Smooth muscle cell (in vitro differentiated cells): Measurements from ENCODE around the gene DYNC2I2. TPM values are rescaled to one million over a fixed set of nuclear protein-coding genes. Genes with fewer than 3 reads are reported as not detected.
A peak's percentile ranks its signal among the peaks of the same experiment; 100 is the strongest.

Experiments
- DNase-seq: peaks from one replicate; lab custom pipeline; 2025; ENCODE audit not compliant: unreplicated experiment; lab: John Stamatoyannopoulos, UW
- H2AFZ ChIP-seq: fragments of 200-600 bp; sonication (generic); 2 replicates; pipeline ENCODE4 v1.6.0; 2016; ENCODE audit warnings: antibody characterized with exemption, low read depth, mild to moderate bottlenecking
- H3F3A ChIP-seq: fragments of 200-600 bp; sonication (generic); 2 replicates; pipeline ENCODE4 v1.6.0; 2017; ENCODE audit warnings: antibody characterized with exemption, low read depth
- H3K27ac ChIP-seq: fragments of 200-600 bp; sonication (generic); 2 replicates; pipeline ENCODE4 v1.5.1; 2016; ENCODE audit warnings: low read depth, mild to moderate bottlenecking
- H3K27me3 ChIP-seq: fragments of 200-600 bp; sonication (generic); 2 replicates; pipeline ENCODE4 v1.6.1; 2016; ENCODE audit warnings: low read depth, mild to moderate bottlenecking
- H3K36me3 ChIP-seq: fragments of 200-600 bp; sonication (generic); 2 replicates; pipeline ENCODE4 v1.5.1; 2016; ENCODE audit warnings: low read depth
- H3K4me1 ChIP-seq: fragments of 200-600 bp; sonication (generic); 2 replicates; pipeline ENCODE4 v1.5.1; 2016; ENCODE audit warnings: low read depth
- H3K4me2 ChIP-seq: fragments of 200-600 bp; sonication (generic); 2 replicates; pipeline ENCODE4 v1.6.0; 2016; ENCODE audit warnings: mild to moderate bottlenecking
- H3K4me3 ChIP-seq: fragments of 200-600 bp; sonication (generic); 2 replicates; pipeline ENCODE4 v1.5.1; 2016; ENCODE audit warnings: mild to moderate bottlenecking
- H3K79me2 ChIP-seq: fragments of 200-600 bp; sonication (generic); 2 replicates; pipeline ENCODE4 v1.6.0; 2016; ENCODE audit warnings: low read depth, mild to moderate bottlenecking
- H3K9ac ChIP-seq: fragments of 200-600 bp; sonication (generic); 2 replicates; pipeline ENCODE4 v1.6.0; 2016; ENCODE audit warnings: low read depth
- H3K9me3 ChIP-seq: fragments of 200-600 bp; sonication (generic); replicated peaks from 2 replicates; pipeline ENCODE4 v1.5.1; 2016; ENCODE audit warnings: low read depth
- H4K20me1 ChIP-seq: fragments of 200-600 bp; sonication (generic); 2 replicates; pipeline ENCODE4 v1.6.0; 2016; ENCODE audit warnings: low read depth
- WGBS: methylation state at CpG from one replicate; pipeline ENCODE4 v1.1.7; 2016; ENCODE audit warnings: low lambda C conversion rate; 5-methylcytosine and 5-hydroxymethylcytosine counted together
- polyA plus RNA-seq: library from polyadenylated mRNA; unstranded; fragments of >200 nt; fragmentation: Nextera tagmentation; extraction: Ambion mirVana; gene quantifications from 2 replicates; pipeline ENCODE4 v1.2.1, GENCODE V29; 2016
- total RNA-seq: library from RNA; depleted of rRNA; stranded (reverse); fragments of >200 nt; gene quantifications from 2 replicates; pipeline ENCODE4 v1.2.3, GENCODE V29; 2014
- TF ChIP-seq, protein P1 (sequence below): fragments of 200-600 bp; sonication (generic); IDR thresholded peaks from 2 replicates; pipeline ENCODE4 v1.5.1; 2017; ENCODE audit warnings: borderline replicate concordance, mild to moderate bottlenecking, antibody characterized with exemption; ENCODE audit not compliant: insufficient read depth, poor library complexity, severe bottlenecking

DYNC2I2 gene
- total and polyA plus RNA-seq, 2 experiments from 2014 or later = 23.5 to 50.9 TPM

DNA sequence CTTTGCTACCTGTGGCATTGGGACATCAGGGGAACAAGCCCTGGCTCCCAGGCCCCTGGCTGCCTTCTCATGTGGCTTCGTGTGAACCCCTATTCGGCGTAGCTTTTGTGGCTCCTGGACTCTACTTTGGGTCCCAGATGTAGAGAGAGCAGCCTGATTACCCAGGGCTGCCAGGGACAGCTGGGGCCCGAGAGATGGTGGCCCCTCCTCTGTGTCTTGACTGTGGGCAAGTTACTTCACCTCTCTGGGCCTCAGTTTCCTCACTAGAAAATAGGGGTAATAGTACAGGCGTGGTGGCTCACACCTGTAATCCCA is 47.7 kb upstream of the DYNC2I2 start:
- Histone ChIP-seq H3K79me2 (no peaks in the 10 kb centered on the region), H3K4me3 (no peak overlapping the region), H3K4me1 (no peaks in the 10 kb centered on the region), H3K9ac (no peak overlapping the region), H3K27me3 (no peaks in the 10 kb centered on the region), H3K4me2 (no peak overlapping the region), H3F3A (no peaks in the 10 kb centered on the region), H3K27ac (no peak overlapping the region), H3K9me3 (no peaks in the 10 kb centered on the region), H4K20me1 (no peaks in the 10 kb centered on the region), H2AFZ (no peak overlapping the region), H3K36me3 (no peaks in the 10 kb centered on the region)
- no peak for DNase-seq
- TF ChIP-seq, protein P1, sequence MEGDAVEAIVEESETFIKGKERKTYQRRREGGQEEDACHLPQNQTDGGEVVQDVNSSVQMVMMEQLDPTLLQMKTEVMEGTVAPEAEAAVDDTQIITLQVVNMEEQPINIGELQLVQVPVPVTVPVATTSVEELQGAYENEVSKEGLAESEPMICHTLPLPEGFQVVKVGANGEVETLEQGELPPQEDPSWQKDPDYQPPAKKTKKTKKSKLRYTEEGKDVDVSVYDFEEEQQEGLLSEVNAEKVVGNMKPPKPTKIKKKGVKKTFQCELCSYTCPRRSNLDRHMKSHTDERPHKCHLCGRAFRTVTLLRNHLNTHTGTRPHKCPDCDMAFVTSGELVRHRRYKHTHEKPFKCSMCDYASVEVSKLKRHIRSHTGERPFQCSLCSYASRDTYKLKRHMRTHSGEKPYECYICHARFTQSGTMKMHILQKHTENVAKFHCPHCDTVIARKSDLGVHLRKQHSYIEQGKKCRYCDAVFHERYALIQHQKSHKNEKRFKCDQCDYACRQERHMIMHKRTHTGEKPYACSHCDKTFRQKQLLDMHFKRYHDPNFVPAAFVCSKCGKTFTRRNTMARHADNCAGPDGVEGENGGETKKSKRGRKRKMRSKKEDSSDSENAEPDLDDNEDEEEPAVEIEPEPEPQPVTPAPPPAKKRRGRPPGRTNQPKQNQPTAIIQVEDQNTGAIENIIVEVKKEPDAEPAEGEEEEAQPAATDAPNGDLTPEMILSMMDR = no peak
- WGBS = over 99% methylated on average over 5 of the region's 5 CpGs

DNA sequence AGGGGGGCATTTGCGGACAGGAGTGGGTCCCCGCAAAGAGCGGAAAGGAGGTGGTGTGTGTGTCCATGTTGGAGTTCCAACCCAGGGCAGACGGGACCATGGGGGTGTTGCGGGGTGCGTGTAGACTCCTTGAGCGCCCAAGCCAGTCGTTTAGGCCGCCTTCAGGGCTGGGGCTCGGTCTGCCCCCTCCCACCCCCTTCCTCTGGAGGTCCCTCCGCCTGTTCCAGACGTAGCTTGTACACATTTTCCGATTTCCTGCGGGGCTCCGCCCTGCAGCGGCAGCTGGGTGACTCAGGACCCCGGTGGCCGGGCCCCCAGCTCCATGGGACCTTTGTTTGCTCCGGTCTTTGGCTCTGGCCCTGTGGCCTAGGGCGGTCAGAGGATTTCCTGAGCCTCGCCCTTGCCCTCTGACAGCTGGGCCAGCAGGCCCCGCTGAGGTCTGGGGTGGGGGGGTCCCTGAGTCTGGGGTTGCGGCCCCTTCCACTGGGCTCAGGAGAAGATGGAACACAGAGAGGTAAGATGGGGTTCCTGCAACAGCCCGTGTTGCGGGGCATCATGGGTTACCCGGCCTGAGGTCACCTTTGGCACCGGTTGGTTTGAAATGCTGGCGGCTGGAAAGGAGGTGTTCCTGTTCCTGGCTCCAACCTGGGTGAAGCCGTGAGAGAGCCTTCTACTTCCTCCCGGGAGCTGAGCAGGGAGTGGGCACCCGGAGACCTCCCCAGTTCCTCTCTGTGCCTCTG is 47.1 kb upstream of the DYNC2I2 start:
- H3K4me1 ChIP-seq = no peaks in the 10 kb centered on the region
- H3K27ac ChIP-seq = no peak overlapping the region
- TF ChIP-seq, protein P1 = no peak
- H4K20me1 ChIP-seq = no peaks in the 10 kb centered on the region
- peak overlapping the region; percentile 82 for H3K4me3 ChIP-seq
- no peak overlapping the region for H2AFZ ChIP-seq
- no peaks in the 10 kb centered on the region for H3F3A ChIP-seq
- H3K9me3 ChIP-seq = no peaks in the 10 kb centered on the region
- 83% methylated on average over 30 of the region's 31 CpGs for WGBS
- peak overlapping the region; percentile 95 for H3K4me2 ChIP-seq
- H3K79me2 ChIP-seq = no peaks in the 10 kb centered on the region
- no peak overlapping the region for H3K9ac ChIP-seq
- H3K36me3 ChIP-seq = no peaks in the 10 kb centered on the region
- DNase-seq = no peak
- H3K27me3 ChIP-seq = no peaks in the 10 kb centered on the region

DNA sequence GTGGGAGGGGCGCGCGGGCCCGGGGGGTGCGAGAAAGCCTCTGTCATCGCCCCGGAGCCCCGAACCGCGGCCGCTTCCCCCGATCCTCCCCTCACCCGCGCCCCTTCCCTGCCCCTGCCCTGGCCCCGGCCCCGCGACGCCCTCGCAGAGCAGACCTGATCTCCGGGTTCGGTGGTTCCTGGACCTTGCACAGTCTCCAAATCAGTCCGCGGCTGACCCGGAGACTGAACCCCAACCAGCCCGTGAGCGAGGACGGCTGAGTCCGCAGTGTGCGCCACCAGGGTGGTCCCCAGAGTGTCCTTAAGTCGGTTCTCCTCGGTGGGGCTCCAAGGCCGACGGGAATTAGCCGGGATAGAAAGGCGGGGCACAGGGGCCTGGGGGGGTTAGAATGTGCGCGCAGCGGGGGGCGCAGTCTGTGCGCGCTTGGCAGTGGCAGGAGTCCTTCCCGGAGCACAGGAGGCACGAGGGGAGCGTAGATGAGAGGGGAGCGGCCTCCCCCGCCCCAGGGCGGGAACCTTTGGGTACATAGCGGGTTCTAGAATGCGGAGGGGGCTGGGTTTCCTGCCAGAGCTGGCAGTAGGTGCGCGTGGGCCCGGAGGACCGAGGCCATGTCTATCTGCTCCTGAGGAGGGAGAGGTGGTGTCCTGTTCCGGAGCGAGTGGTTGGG is 46.4 kb upstream of the DYNC2I2 start:
- TF ChIP-seq, protein P1 = no peak
- Histone ChIP-seq H3K79me2 (no peaks in the 10 kb centered on the region), H3K4me2 (peak overlapping the region; percentile 95), H2AFZ (peak overlapping the region; percentile 94), H3K27ac (no peak overlapping the region), H4K20me1 (no peaks in the 10 kb centered on the region), H3K9ac (peak overlapping the region; percentile 26), H3F3A (no peaks in the 10 kb centered on the region), H3K36me3 (no peaks in the 10 kb centered on the region), H3K27me3 (no peaks in the 10 kb centered on the region), H3K4me3 (peak overlapping the region; percentile 82), H3K9me3 (no peaks in the 10 kb centered on the region), H3K4me1 (no peaks in the 10 kb centered on the region)
- DNase-seq = no peak
- WGBS = 7% methylated on average over 43 of the region's 55 CpGs

DNA sequence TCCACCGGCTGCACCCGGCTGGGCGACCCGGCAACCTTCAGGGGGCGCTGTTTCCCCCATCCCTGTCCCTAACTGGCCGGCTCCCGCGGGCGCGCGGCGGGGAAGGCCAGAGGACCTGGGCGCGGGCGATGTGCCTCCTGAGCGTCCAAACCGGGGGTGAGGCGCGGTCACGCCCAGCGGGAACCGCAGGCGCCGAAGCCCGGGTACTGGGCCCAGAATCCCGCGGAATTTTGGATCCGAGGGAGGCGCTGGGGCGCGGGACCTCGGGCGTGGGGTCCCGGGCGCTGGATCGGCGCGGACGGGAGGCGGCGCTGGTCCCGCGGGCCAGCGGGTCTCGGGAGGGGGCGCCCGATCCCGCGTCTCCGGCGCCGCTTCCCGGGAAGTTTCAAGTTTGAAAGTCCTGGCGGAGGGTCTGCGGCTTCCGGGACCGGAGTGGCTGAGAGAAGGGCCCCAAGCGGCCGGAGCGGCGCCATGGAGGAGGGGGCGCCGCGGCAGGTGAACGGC is 45.9 kb upstream of the DYNC2I2 start, which contains the start of gene PKN3:
TSS of gene PKN3 (plus strand) at position 59 of the 504 bp plus-strand sequence. CDS start at position 472, 413 bp downstream.
- peak; percentile 78 for DNase-seq
- Histone ChIP-seq H3F3A (peaks cover 4% of the 10 kb centered on the region), H3K4me1 (no peaks in the 10 kb centered on the region), H3K4me3 (peak within 1 kb of the TSS; percentile 82), H2AFZ (peak within 1 kb of the TSS; percentile 94), H4K20me1 (peaks cover 1% of the 10 kb centered on the region), H3K4me2 (peak within 1 kb of the TSS; percentile 95), H3K27me3 (no peaks in the 10 kb centered on the region), H3K9me3 (no peaks in the 10 kb centered on the region), H3K79me2 (no peaks in the 10 kb centered on the region), H3K36me3 (no peaks in the 10 kb centered on the region), H3K27ac (no peak within 1 kb of the TSS), H3K9ac (peak within 1 kb of the TSS; percentile 26)
- TF ChIP-seq, protein P1 = peak; percentile 81
- under 1% methylated on average over 53 of the region's 65 CpGs for WGBS
